ENCODE data around the gene HAX1.
"Not testable (repeated sequence)": the region's sequence is repeated elsewhere in the genome, so short reads cannot be mapped to it uniquely, and the experiment has no call there.

The HAX1 gene

DNA sequence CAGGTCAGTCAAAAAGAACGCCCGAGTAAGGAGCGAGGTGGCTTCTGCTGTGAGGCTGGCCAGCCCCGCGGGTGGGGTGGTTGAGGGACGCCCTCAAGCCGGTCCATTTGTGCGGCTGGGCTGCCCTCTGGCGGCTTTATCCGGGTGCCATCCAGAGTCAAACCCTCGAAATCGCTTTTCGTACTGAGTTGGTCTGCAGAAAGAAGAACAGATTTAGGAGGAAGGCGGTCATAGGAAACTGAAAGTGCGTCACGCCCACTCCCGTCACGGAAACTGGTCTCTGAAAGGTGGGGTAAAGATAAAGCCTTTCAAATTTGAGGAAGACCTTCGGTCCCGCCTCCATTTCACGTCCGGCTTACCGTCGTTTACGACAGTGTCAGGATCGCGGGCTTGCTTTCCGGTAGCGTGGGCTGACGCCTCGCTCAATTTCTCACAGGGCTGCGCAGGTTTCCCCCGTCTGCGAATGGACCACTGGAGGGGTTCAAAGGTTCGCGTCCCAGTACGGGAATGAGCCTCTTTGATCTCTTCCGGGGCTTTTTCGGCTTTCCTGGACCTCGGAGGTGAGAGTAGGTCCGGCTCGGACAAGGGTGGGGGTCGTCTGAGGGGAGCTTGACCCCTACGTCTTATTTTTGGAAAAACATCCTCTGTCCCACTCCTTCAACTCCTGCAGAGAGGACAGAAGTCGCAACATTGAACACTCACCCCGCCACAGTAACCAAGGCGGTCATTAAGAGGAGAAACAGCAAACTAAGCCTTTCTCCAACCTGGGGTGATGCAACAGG is at the start of gene HAX1:
HAX1 (plus strand) TSS at position 413 of the 782 bp plus-strand sequence; CDS start at position 508, 95 bp downstream.
- POLR2A ChIA-PET (ENCODE audit: low non-redundant PET): interaction anchor here (0.5 kb wide), 1 partner anchor 329 kb away, joined by 6 read pairs; no protein-coding TSS in a partner anchor
- H3K27ac ChIP-seq: peak within 1 kb of the TSS; percentile 90
- CTCF ChIA-PET: interaction anchor here (0.6 to 1.5 kb wide), 9 partner anchors 53 to 286 kb away, joined by 3 to 5 read pairs (median 4); partner anchors contain the start of gene RAB13
- peak; percentile 96 for DNase-seq (ENCODE audit: low spot score)
- peak; percentile 80 for TF ChIP-seq CTCF (conservative IDR thresholded peaks at IDR 0.05; ENCODE audit: low read depth)

DNA sequence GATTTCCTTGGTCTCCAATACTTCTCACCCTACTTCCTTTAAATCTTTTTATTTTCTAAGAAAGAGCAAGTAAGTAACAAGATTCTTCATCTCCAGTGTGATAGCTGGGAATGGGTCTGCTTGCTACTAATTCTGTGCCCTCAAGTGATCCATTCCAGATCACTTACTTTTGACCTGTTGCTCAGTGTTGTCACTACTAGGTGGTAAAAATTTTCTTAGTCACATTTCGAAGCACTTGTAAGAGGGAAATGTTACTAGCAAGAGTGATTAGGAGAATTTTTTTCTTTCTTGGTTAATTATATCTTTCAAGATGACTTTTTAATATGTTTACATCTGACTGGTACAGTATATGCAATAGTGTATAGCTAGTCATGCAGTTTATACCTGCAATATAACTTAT is 49.5 kb upstream of the HAX1 start:
- no peak overlapping the region for H3K27ac ChIP-seq
- no peak for DNase-seq (ENCODE audit: low spot score)
- TF ChIP-seq CTCF (conservative IDR thresholded peaks at IDR 0.05; ENCODE audit: low read depth): no peak
- ChIA-PET CTCF (interaction anchor here (0.6 kb wide), 1 partner anchor 22 kb away, joined by 3 read pairs; no protein-coding TSS in a partner anchor), POLR2A (ENCODE audit: low non-redundant PET) (no interaction called here)

- no peak for TF ChIP-seq CTCF (conservative IDR thresholded peaks at IDR 0.05; ENCODE audit: low read depth)
- no peak overlapping the region for H3K27ac ChIP-seq
- CTCF ChIA-PET: no interaction called here
- POLR2A ChIA-PET (ENCODE audit: low non-redundant PET): interaction anchor here (0.7 kb wide), 1 partner anchor 261 kb away, joined by 3 read pairs; no protein-coding TSS in a partner anchor
- no peak for DNase-seq (ENCODE audit: low spot score)
Observed at GRCh38 chr1:154223621-154224020, 48.8 kb upstream of the HAX1 start.

DNA sequence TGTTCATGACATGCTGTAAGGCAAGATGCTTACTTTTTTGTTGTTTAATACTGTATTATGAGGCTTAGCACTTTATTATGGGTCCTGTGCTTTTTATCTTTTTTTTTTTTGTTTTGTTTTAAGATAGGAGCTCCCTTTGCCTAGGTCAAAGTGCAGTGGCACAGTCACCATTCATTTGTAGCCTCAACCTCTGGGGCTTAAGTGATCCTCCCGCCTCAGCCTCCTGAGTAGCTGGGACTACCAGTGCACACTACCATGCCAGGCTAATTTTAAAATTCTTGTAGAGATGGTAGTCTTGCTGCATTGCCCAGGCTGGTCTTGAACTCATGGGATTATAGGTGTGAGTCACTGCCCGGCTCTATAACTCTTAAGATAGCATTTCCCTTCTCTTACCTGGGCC is 47.1 kb upstream of the HAX1 start:
- H3K27ac ChIP-seq: no peak overlapping the region
- POLR2A ChIA-PET (ENCODE audit: low non-redundant PET): no interaction called here
- no peak for DNase-seq (ENCODE audit: low spot score)
- TF ChIP-seq CTCF (conservative IDR thresholded peaks at IDR 0.05; ENCODE audit: low read depth): no peak
- CTCF ChIA-PET: no interaction called here

- POLR2A ChIA-PET (ENCODE audit: low non-redundant PET); CTCF ChIA-PET; H3K27ac ChIP-seq; DNase-seq (ENCODE audit: low spot score): not testable (repeated sequence)
Observed at GRCh38 chr1:154231112-154231511, 41.3 kb upstream of the HAX1 start.

- H3K27ac ChIP-seq; DNase-seq (ENCODE audit: low spot score); POLR2A ChIA-PET (ENCODE audit: low non-redundant PET): not testable (repeated sequence)
- CTCF ChIA-PET: interaction anchor here (0.6 kb wide), 1 partner anchor 135 kb away, joined by 3 read pairs; no protein-coding TSS in a partner anchor
Observed at GRCh38 chr1:154233127-154233526, 39.3 kb upstream of the HAX1 start.

DNA sequence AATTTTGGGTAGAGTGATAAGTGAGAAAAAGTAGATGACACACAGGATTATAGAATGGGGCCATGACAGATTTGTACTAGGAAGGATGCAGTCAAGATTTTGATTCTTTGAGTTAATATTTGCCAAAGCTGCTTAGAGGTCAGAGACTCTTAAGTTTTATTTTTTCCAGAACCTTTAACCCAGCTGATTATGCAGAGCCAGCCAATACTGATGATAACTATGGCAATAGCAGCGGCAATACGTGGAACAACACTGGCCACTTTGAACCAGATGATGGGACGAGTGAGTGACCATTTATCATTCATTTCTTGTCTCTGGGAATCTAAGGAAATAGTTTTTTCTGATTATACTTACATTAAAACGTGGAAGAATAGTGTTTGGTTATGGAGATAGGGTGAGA is 35.6 kb upstream of the HAX1 start:
- POLR2A ChIA-PET (ENCODE audit: low non-redundant PET): no interaction called here
- no peak for TF ChIP-seq CTCF (conservative IDR thresholded peaks at IDR 0.05; ENCODE audit: low read depth)

More for the DNA sequence above, 35.6 kb upstream of the HAX1 start:
- no peak for DNase-seq (ENCODE audit: low spot score)
- CTCF ChIA-PET: no interaction called here
- no peak overlapping the region for H3K27ac ChIP-seq

Measured in RWPE1 (cell line).